Measurements from ENCODE around the gene PRUNE2.
A peak's percentile ranks its signal among the peaks of the same experiment; 100 is the strongest.
"Not testable (repeated sequence)": the region's sequence is repeated elsewhere in the genome, so short reads cannot be mapped to it uniquely, and the experiment has no call there.

The PRUNE2 gene

DNA sequence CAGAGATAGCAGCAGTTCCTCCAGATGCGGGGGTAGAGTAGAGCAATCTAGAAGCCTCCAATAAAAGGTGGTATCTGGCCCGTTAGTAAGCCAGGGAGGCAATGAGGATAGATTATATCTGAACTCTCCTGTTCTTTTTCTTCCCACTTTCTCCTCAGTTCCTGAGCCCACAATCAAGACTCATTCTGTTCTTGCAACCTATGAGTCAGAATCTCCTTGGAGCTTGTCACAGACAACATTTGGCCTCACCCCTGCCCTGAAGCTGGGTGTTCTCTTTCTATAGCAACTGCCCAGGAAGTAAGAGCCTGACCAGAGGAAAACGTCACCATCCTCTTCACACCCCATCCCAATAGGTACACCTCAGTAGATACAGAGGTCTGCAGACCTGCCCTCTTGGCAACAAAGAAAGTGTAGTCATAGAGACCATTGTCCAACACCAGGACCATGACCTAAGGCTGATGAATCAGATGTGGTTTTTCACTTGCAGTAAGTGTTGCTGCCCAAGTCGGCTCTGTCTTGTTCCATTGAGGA, 218.0 kb downstream of the PRUNE2 start:
- peak; percentile 48 for DNase-seq

DNA sequence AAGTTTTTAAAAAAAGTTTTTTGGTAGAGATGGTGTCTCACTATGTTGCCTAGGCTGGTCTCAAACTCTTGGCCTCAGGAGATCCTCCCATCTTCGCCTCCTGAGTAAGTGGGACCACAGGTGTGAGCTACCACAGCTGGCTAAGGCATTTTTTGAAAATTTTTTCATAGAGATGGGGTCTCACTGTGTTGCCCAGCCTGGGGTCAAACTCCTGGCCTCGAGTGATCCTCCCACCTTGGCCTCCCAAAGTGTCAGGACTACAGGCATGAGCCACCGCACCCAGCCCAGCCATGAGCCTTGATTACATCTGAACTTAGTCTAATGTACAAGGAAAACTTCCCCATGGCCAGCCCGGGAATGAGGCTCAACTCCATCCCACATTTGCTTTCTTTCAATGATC, 219.2 kb downstream of the PRUNE2 start:
- DNase-seq = no peak

DNA sequence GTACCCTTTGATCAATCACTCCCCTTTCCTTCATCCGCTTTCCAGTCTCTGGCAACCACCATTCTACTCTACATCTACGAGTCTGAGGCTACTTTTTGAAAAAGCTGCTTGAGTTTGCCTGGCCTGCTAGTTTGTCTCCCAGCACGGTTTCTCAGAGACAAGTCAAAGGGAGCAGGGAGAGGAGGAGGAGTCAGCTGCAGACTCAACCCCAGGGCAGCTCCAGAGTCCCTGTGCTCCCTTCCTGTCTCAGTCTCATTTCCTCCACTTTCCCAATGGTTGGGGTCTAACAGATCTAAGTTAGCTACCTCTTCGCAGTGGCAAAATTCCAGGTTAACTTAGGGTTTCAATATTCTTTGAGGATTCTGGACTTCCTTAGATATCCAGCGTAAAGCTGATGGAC, 221.7 kb downstream of the PRUNE2 start:
- DNase-seq = no peak

DNA sequence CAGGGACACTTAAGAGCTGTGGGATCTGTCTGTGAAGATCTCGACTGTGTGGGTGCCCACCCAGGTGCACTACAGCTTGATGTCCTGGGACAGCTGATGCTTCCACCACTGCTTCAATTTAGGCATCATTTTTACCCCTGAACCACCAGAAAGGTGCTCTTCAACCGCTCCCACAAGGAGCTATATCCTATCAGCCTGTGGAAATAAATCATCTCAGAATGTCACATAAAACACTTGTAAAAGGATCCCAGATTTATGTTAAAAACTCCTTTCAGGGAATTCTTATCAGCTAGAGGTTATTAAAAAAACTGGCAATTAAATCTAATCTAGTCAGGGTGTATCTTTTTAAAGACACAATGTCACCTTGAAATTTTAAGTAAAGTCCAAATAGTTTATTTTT, 224.4 kb downstream of the PRUNE2 start:
- no peak for DNase-seq

DNA sequence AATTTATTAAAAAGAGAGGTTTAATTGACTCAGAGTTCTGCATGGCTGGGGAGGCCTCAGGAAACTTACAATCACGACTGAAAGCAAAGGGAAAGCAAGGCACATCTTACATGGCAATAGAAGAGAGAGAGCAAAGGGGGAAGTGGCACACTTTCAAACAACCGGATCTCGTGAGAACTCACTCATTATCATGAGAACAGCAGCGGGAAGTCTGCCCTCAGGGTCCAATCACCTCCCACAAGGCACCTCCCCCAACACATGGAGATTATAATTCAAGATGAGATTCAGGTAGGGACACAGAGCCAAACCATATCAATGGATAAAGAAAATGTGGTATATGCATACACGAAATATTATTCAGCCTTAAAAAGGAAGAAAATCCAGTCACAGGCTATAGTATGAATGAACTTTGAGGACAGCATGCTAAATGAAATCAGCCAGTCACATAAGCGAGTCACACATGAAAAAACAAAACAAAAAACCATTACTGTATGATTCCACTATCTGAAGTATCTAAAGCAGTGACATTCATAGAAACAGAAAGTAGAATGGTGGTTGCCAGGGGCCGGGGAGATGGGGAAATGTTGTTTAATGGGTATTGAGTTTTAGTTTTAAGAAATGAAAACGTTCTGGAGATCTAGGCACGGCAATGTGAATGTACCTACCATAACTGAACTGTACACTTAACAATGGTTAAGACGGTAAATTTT, 225.0 kb downstream of the PRUNE2 start:
- no peak for DNase-seq

DNA sequence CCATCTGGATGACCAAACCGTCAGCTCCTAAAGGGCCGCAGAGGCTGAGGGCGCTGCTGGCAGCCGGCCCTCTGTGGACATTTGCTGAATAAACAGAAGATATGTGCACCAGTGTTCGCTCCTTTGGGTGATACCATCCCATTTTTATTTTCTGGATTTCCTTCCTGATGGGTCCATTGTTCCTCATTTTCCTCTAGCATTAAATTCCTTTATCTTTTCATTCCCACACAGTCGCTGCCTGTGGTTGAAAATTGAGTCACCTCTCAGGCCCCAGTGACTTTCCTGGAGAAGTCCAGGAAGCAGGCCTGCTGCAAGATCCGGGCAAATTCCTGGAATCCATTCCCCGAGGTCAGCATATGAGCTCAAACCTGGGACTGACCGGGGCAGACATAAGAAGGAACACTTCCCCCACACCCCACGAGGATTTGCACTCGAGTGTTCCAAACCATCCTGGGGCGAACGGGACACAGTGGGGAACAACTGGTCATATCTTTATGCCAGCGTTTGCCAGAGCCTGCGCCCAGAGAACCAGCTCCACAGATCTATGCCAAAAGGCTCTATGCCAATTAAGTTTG, 228.3 kb downstream of the PRUNE2 start:
- DNase-seq = no peak

DNA sequence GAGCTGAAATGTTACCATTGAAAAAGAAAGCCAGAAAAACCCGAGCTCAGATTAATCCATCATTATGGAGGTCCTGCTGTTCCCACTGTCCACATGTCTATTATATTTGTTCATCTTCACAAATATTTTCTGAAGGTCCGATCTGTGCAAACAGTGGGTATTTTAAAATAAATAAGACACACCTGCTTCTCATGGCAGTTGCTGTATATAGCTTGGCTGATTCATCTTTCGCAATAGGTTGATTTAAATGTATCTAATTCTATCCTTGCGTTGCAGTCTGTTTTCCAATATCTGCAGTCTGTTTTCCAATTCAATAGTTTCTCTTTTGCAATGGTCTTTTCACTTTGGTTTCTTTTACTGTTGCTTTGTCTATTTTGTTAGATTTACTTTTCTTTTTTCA, 229.1 kb downstream of the PRUNE2 start:
- no peak for DNase-seq

DNA sequence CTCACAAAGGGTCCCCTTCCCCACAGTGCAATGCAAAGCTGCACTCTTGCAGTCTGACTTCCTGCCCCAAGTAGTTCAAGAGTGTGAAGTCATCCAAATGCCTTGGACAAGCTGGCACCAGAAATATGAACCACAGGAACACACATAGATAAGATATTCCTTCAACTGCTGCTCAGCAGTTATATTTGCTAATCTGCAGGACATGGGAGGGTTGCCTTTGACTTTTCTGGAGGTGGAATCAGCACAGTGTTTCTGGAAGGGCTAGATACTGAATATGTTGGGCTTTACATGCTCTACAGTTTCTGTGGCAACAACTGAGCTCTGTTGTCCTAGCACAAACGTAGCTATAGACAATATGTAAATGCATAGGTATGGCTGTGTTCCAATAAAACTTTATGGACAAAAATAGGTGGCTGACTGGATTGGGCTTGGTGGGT, 238.4 kb downstream of the PRUNE2 start:
- no peak for DNase-seq

DNA sequence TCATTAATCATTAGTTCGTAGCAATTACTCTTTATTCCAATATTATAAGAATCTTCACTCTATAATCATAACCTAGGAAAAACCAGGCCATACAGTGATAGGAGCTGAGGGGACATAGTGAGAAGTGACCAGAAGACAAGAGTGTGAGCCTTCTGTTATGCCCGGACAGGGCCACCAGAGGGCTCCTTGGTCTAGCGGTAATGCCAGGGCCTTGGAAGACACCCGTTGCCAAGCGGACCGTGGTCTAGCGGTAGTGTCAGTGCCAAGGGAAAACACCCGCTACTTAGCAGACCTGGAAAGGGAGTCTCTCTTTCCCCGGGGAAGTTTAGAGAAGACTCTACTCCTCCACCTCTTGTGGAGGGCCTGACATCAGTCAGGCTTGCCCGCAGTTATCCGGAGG, 239.9 kb downstream of the PRUNE2 start:
- not testable (repeated sequence) for DNase-seq

DNA sequence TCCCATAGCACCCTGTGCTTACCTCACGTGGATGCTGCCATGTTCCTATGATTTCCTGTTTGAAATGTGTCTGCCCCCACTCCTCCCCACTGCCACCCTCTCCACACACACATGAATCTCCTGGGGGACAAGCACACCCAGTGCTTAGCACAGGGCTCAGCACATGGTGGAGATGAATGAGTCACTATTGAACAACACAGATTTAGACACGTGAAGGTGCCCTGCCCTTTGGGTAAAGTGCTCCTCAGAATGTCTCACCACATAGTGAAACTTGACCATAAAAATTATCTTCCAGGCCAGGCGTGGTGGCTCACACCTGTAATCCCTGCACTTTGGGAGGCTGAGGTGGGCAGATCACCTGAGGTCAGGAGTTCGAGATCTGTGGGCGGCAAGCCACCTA, 240.5 kb downstream of the PRUNE2 start:
- no peak for DNase-seq

DNA sequence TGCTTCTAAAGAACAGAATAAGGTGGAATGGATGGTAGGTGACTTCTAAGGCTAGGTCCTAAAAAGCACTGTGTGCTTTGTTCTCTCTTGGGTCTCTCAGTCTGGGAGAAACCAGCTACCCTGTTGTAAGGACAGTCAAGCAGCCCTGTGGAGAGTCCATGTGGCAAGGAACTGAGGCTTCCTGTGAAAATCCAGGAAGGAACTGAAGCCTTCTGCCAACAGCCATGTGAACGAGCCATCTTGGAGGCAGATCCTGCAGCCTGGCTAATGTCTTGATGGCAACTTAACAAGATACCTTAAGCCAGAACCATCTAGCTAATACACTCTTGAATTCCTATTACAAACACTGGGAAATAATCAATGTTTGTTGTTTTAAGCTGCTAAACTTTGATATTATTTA, 241.8 kb downstream of the PRUNE2 start:
- no peak for DNase-seq

DNA sequence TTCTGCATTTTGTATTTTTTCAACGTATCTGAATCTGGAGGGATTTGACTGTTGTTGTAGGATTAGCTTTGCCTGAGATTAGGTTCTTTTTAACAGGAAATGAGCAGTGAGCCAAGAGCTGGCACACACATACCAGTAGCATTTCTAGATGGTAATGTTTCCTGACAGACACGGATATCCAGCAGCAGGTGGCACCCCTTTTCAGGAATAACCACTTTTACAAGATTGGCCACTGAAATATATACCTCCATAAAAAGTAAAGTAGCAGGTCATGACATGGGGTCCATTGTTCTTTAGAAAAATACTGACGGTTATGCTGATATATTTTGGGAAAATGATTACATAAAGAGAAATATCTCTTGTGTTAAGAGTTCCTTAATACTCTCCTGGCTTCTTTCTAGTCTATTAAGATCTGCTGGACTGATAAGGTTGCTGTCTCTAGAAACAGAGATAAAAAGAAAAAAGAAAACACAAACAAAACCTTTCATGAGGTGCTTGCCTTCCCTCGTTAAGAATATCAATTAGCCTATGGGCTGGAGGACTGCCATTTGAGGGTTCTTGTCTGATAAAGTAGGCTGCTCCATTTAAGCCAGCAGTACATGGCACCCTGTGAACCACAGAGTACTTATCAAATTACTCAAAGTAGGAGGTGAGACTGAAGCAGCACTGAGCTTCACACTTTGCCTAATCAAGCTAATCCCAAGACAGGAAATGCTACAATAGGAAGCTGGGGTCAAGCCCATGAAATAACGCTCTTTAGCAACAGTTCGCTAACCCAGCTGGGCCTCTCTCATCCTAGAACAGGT, 243.2 kb downstream of the PRUNE2 start:
- DNase-seq = peak; percentile 32

DNA sequence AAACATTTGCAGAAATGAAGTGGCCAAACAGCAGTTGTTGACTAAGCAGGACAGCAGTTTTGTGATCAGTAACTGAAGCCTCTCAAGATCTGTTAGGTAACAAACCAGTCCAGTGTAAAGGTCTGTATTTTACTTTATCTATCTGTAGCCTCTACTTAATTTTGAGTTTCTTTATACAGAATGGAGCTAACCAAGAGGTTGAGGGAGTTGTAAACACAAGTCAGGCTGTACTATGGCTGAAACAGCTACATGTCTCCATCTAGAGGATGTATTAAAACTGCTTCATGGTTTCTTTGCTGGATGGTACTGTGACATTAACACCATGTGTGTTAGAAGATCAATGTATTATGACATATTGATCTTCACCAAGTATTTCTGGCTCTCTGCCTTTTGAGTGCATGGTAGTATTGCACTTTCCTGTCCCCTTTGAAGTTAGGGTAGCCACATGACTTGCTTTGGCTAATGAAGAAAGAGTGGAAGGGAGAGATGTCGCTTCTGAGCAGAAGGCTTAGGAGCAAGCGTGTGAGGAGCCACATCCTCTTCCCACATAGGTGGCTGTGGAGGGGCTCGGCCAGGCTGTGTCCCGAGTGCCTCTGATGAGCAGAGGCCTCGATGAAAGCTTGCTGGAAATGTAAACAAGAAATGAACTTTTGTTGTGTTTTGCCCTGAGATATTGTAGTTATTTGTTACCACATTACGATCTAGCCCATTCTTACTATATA, 247.2 kb downstream of the PRUNE2 start:
- peak; percentile 50 for DNase-seq

DNA sequence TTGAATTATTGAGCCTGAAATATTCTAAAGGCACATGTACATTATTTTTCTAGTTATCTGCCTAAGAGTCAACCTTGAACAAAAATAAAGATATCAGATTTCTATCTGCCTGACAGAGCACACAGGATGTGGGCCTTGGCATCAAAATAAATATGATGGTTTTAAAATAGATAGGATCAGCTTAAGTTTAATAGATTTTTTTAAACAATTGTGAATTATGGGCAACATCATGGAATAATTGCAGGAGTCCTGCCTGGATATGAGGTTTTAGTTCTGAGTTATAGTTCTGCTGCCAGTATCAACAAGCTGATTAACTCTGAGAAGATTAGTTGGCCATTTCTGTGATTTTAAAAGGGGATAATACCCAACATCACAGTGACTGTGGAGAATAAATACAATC, 248.6 kb downstream of the PRUNE2 start:
- DNase-seq = no peak

DNA sequence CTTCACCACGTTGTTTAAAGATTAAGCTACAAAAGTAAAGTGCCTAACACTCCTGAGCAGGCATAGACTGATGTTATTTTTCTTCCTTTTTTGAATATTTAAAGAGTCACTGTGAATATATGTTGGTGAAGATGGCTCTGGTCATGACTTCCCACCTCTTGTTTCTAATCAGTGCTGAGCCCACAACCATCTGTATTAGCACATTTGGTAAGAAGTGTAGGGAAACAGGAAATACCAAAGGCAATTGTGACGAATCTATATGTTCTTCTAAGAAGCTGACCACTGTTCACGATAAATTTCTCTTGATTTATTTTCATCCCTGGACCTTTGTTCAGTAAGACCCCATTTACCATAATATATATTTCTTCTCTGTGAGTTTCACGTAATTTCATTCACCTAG, 249.9 kb downstream of the PRUNE2 start:
- no peak for DNase-seq

DNA sequence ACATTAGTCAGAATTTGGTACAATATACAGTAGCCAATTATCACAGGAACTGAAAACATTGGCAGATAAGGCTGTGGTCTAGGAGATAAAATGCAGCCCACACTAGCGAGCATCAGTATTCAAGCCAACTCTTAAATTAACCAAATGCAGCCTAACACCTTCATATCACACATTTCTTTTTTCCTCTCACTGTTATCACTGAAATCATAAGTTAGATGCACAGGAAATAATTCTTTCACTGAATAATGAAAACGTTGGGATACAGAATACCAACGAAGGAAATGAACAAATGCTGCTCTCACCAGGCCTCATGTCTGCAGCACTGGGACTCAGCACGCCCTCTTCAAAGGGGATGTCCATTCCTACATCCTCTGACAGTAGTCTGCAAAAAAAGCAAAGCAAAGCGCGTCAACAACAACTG, 250.8 kb downstream of the PRUNE2 start:
- DNase-seq = no peak

DNA sequence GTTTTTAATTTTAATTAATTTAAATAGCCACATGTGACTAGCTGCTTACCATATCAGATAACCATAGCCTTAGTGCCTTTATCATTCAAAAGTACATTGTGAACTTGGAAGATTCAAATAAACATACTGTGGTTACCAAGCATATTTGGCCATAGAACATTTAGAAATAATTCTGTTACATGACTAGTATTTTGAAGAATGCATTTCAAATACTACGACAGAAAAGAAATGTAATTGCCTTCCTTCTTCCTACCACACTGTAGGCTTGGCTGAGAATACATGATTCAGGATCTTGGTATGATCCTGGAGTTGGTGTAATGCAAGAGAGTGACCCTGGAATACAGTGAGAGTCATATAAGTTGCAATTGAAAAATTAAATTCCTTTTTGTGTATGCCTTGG, 251.3 kb downstream of the PRUNE2 start:
- no peak for DNase-seq

DNA sequence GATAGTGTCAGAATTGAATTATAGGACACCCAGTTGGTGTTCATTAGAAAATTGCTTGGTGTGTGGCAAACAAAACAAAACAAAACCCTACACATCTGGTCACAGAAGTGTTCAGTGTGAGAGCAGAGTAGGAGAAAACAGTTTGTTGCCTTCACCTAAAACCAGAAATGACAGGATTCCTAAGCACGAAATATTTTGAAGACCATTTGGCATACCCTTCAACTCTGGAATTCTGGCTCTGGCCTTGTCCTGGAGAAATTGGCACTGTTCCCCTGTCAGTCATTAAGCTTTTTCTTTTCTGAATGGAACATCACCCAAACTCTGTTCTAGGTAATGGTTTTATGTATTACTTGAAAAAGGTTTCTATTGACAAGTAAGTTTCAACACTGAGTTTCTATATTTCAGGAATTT, 251.9 kb downstream of the PRUNE2 start:
- DNase-seq = no peak

DNA sequence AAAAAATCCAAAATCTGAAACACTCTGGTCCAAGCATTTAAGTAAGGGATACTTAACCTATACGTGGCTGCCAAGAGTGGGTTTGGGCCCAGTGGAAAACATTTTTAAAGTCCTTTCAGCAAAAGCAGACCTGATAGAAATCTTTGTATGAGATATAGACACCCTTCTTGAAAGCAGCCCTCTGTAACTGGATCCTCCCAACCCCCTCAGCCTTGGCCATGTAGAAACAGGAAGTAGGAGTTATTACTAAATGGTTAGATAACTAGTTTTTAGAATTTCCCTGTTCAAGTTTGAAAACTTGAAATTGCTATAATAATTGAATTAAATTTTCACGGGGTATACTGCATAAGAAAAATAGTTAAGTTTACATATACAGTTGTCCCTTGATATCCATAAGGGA, 253.0 kb downstream of the PRUNE2 start:
- DNase-seq = no peak

DNA sequence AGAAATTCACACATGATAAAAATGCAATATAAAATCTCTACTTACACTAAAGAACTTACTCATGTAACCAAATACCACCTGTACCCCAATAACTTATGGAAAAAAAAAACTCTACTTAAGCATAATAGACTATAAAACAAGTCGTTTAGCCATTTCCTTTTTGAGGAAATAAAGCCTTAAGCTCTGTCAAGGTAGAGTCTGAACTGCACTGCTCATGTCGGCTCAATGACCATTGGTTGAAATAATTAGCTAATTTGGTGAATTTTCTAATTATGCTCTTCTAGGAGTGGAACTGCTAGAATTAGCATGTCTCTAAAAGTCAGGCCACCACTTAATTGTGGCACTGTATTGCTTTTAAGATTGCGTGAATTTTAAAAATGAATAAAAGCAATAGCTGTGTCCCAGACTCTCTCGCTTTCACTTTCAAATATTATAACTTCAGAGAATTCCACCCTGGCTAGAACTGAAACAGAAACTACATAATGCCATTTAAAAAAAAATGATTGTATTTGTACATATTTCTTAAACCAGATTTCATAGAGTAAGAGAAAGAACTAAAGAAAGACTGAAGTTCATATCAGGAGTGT, 254.7 kb downstream of the PRUNE2 start:
- DNase-seq = no peak

DNA sequence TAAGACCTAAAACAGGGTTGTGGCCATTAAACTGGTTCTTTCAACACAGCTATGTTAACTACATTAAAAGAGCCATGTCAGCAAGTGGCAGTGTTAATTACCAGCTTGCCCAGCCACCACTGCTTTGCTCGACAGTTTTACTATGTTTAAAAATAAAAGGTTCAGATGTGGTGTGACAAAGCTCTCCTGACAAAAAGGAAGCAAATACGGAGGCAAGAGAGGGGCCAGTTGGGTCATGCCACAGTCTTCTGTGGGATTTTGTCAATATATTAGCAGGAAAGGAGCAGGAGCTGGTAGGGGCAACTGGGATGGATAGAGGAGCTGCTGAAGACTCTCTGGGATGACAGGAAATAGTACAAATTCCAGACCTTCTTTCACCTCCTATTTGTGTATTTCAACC, 255.2 kb downstream of the PRUNE2 start:
- DNase-seq = no peak

DNA sequence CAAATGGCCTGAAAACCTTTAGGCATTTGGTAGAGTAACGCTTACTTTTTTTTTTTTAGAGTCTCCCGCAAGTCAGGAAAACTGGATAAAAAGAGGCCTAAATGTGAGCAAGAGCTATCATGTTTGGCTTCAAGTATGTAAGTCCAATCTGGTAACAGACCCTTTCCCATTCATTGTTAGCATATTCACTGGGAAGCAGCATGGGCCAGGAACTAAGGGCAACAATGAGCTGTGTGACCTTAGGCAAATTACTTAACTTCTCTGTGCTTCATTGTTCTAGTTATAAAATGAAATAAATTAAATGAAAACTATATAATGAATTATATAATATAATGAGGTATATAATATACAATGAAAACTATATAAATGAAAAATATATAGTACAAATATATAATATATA, 256.0 kb downstream of the PRUNE2 start:
- no peak for DNase-seq

DNA sequence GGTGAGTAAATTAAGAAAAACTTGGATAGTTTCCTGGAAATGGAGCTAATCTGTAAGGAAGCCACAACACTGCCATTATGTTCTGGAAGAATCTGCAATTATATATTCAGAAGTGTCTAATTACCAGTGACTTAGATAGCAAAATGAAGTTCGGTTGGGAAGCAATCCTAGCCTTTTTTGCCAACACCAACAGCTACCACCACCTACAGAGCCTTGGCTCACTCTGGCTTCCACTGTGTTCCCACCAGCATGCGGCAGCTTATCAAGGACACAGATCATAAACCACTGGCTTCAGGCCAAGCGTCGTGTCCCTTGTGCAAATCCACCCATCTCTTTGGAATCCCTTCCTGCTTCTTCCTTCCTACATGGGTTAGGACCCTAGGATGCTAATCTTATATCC, 259.7 kb downstream of the PRUNE2 start:
- no peak for DNase-seq
